GM12878 (cell line): ENCODE results near the gene ARL5C.

ENCODE experiments used
- FOXM1 ChIP-seq: IDR thresholded peaks from 2 replicates; pipeline ENCODE4 v1.6.1; 2012; ENCODE audit warnings: low read depth, mild to moderate bottlenecking, inconsistent platforms, low read length, moderate library complexity
- POLR2AphosphoS5 ChIP-seq: IDR thresholded peaks from 2 replicates; pipeline ENCODE4 v1.6.1; 2011; ENCODE audit warnings: mild to moderate bottlenecking, low read length, inconsistent platforms
- RAD21 ChIP-seq: IDR thresholded peaks from 2 replicates; pipeline ENCODE4 v1.6.1; 2011; ENCODE audit warnings: mild to moderate bottlenecking, low read depth, low read length, moderate library complexity; ENCODE audit not compliant: insufficient read depth

DNA sequence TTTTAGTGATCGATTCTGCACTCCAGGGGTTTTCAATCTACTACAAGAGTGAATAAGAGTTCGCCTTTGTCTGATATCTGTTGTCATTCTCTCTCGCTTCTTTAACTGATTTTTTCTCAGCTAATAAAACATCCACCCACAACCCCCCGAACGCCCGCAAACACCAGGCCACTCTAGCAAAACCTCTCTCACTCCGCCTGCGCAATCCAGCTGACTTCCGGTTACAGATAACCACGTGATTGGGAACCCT is 33.8 kb upstream of the ARL5C start:
- TF ChIP-seq RAD21 = no peak
- no peak for TF ChIP-seq POLR2AphosphoS5
- no peak; the same call in 1 of the 2 replicates for TF ChIP-seq FOXM1
